Ovary (tissue), 9 donors: ENCODE data around the gene TATDN2. TPM values are rescaled to one million over a fixed set of nuclear protein-coding genes. Genes with fewer than 3 reads are reported as not detected.

ENCODE experiments used
- DNase-seq, 5 donors: peaks; one replicate each; pipeline ENCODE4 v3.0.0-alpha.2; 2019 to 2020
- H3K27ac ChIP-seq, 2 donors: fragments of 200-600 bp; one replicate each; pipeline versions ENCODE4 v1.5.1 to v1.8.0; 2019 to 2022
- H3K27me3 ChIP-seq: fragments of 200-600 bp; one replicate; pipeline ENCODE4 v1.8.0; 2022
- H3K36me3 ChIP-seq: fragments of 200-600 bp; sonication (generic); one replicate; pipeline ENCODE4 v1.5.1; 2019
- H3K4me1 ChIP-seq: one replicate; pipeline ENCODE4 v1.8.1; 2013; ENCODE audit warnings: mild to moderate bottlenecking, moderate library complexity; ENCODE audit not compliant: insufficient read depth
- H3K4me3 ChIP-seq: fragments of 200-600 bp; sonication (generic); one replicate; pipeline ENCODE4 v1.5.1; 2017
- H3K9me3 ChIP-seq, 2 donors: fragments of 200-600 bp in 1 of 2; sonication (generic) in 1 of 2; one replicate each; pipeline versions ENCODE4 v1.5.1 to v1.8.1; 2013 to 2019; ENCODE audit warnings: mild to moderate bottlenecking in 1 of 2, moderate library complexity in 1 of 2
- EP300 ChIP-seq: sonication (generic); formaldehyde crosslinking; IDR thresholded peaks from one replicate; pipeline ENCODE4 v1.6.1; 2017; ENCODE audit warnings: antibody characterized with exemption
- POLR2A ChIP-seq: fragments of 450-650 bp; IDR thresholded peaks from one replicate; pipeline ENCODE4 v1.6.1; 2017; ENCODE audit warnings: antibody characterized with exemption, mild to moderate bottlenecking, moderate library complexity
- WGBS, 3 donors: extraction: QIAGEN DNeasy Blood & Tissue Kit in 1 of 3; methylation state at CpG; one replicate each; pipeline versions ENCODE4 v1.1.5 to v1.1.7; 2013 to 2017; 5-methylcytosine and 5-hydroxymethylcytosine counted together
- intact Hi-C, 4 donors: fragments of 100-400 bp; cut with DNase I; formaldehyde crosslinking; loops; one replicate each; pipeline versions ENCODE4 v1.11.0 to v1.15.1; 2022 to 2023
- polyA plus RNA-seq, 2 donors: library from polyadenylated mRNA; stranded (reverse); fragments of 200-250 nt in 1 of 2; fragments of 350-450 nt in 1 of 2; fragmentation: Illumina TruSeq in 1 of 2; extraction: RNeasy Lipid Tissue Mini Kit (QIAGEN cat#74804) in 1 of 2; gene quantifications; one replicate each; pipeline ENCODE4 v1.2.3, GENCODE V29; 2013 to 2014
- total RNA-seq, 7 donors: library from RNA; depleted of rRNA in 2 of 7; stranded (reverse); fragments of >200 nt in 2 of 7; fragmentation: NEBNext Ultra II Directional in 3 of 7; extraction: Animal tissue kit (Norgen Biotek cat#: 25700) in 3 of 7; gene quantifications; one replicate each; pipeline versions ENCODE4 v1.1.0 to v1.2.4, GENCODE V29; 2016 to 2023
- TF ChIP-seq, protein P1 (sequence below), 3 donors: fragments of 450-650 bp in 2 of 3; fragments of 200-600 bp in 1 of 3; IDR thresholded peaks; one replicate each; pipeline versions ENCODE4 v1.5.1 to v1.8.0; 2016 to 2022; ENCODE audit warnings: antibody characterized with exemption in 3 of 3, mild to moderate bottlenecking in 1 of 3
- donor health status: DM: no; HTN: no; CAD: no; lungs with moderate emphysema.
- donor health status: DM: no; HTN: no; CAD: no.
- donor health status: Bipolar disorder and iron deficiency.
- donor health status: DM: yes; HTN: yes; CAD: no.
- donor health status: DM: no; HTN: no; CAD: no.
- donor health status: DM: yes; HTN: yes; CAD: no.

TATDN2 gene
- total and polyA plus RNA-seq, 9 donors: 17.3 to 46.4 (median 38.7) TPM

GRCh38 chr3:10280177-10280529, 31.9 kb downstream of the TATDN2 start:
- Histone ChIP-seq H3K4me3 (no peak overlapping the region), H3K9me3 (no peaks in the 10 kb centered on the region), H3K27me3 (no peaks in the 10 kb centered on the region), H3K27ac (no peak overlapping the region), H3K4me1 (no peaks in the 10 kb centered on the region), H3K36me3 (no peaks in the 10 kb centered on the region)
- TF ChIP-seq POLR2A (no peak), EP300 (no peak)
- TF ChIP-seq, protein P1, sequence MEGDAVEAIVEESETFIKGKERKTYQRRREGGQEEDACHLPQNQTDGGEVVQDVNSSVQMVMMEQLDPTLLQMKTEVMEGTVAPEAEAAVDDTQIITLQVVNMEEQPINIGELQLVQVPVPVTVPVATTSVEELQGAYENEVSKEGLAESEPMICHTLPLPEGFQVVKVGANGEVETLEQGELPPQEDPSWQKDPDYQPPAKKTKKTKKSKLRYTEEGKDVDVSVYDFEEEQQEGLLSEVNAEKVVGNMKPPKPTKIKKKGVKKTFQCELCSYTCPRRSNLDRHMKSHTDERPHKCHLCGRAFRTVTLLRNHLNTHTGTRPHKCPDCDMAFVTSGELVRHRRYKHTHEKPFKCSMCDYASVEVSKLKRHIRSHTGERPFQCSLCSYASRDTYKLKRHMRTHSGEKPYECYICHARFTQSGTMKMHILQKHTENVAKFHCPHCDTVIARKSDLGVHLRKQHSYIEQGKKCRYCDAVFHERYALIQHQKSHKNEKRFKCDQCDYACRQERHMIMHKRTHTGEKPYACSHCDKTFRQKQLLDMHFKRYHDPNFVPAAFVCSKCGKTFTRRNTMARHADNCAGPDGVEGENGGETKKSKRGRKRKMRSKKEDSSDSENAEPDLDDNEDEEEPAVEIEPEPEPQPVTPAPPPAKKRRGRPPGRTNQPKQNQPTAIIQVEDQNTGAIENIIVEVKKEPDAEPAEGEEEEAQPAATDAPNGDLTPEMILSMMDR (IDR thresholded peaks at IDR 0.05): no peak
- intact Hi-C loops: no loop called here
- 77 to 79% (median 77%) methylated on average over 5 of the region's 5 CpGs for WGBS, 3 donors
- DNase-seq: peak in 2 of 5 donors; percentile 5 to 25

DNA sequence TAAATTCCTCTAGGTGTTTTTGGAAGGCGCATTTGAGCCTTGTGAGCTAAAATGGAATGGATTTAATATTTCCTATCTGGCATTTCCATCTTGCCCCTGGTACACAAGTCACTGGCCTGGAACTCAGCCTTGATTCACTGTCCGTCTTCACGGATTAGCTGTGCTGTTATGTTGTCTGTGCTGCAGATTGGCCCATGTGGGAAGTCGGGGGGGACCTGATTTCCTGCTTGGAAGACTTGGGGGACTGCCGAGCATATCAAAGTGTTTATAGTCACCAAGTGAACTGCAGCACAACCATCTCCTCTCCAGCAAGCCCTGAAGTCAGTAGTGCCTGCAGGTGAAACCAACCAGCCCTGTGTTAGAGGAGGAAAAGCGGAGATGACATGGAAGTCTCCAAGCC, 32.3 kb downstream of the TATDN2 start:
- WGBS, 3 donors: 78 to 92% (median 86%) methylated on average over 6 of the region's 6 CpGs
- Histone ChIP-seq H3K27me3 (no peaks in the 10 kb centered on the region), H3K9me3 (no peaks in the 10 kb centered on the region), H3K4me1 (no peaks in the 10 kb centered on the region), H3K36me3 (no peaks in the 10 kb centered on the region), H3K27ac (no peak overlapping the region), H3K4me3 (no peak overlapping the region)
- intact Hi-C loops: no loop called here
- DNase-seq: peak in 2 of 5 donors; percentile 1 to 2
- TF ChIP-seq POLR2A: no peak
- TF ChIP-seq, protein P1 (IDR thresholded peaks at IDR 0.05): no peak
- no peak for TF ChIP-seq EP300

- Histone ChIP-seq H3K36me3 (no peaks in the 10 kb centered on the region), H3K4me1 (no peaks in the 10 kb centered on the region), H3K27ac (no peak overlapping the region), H3K27me3 (no peaks in the 10 kb centered on the region), H3K9me3 (no peaks in the 10 kb centered on the region), H3K4me3 (no peak overlapping the region)
- TF ChIP-seq, protein P1 (IDR thresholded peaks at IDR 0.05): no peak
- no peak for TF ChIP-seq POLR2A
- TF ChIP-seq EP300: no peak
- intact Hi-C loops: no loop called here
- WGBS, 3 donors: 72 to 83% (median 76%) methylated on average over 5 of the region's 5 CpGs
- DNase-seq: no peak
Measured at GRCh38 chr3:10281951-10282350, 33.7 kb downstream of the TATDN2 start.

DNA sequence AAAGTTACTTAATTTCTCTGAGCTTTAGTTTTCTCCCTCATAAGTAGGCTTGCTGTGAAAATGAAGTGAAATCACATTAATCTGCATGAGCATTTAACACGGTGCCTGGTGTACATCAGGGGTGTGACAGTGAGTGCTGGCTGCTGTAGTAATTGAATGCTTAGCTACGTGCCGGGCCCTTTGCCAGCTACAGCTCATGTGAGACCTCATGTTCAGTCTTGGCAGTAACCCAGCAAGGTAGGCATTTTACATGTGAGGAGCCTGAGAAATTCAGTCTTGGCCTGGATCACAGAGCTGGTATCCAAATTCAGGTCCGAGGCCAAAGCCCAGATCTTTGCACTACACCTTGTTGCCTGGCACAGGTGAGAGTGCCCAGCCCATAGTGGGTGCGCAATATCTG, 35.4 kb downstream of the TATDN2 start:
- DNase-seq: no peak
- no peaks in the 10 kb centered on the region for H3K9me3 ChIP-seq
- H3K27ac ChIP-seq: no peak overlapping the region
- no peaks in the 10 kb centered on the region for H3K4me1 ChIP-seq
- no peaks in the 10 kb centered on the region for H3K27me3 ChIP-seq
- intact Hi-C loops: no loop called here
- TF ChIP-seq, protein P1 (IDR thresholded peaks at IDR 0.05): no peak
- TF ChIP-seq POLR2A: no peak
- TF ChIP-seq EP300: no peak
- no peaks in the 10 kb centered on the region for H3K36me3 ChIP-seq
- no peak overlapping the region for H3K4me3 ChIP-seq
- 78 to 91% (median 81%) methylated on average over 5 of the region's 5 CpGs for WGBS, 3 donors

- H3K4me1 ChIP-seq: no peaks in the 10 kb centered on the region
- TF ChIP-seq EP300 (no peak), POLR2A (no peak)
- TF ChIP-seq, protein P1 (IDR thresholded peaks at IDR 0.05): no peak
- no peak overlapping the region for H3K4me3 ChIP-seq
- no peaks in the 10 kb centered on the region for H3K27me3 ChIP-seq
- intact Hi-C loops: no loop called here
- DNase-seq: no peak
- no peak overlapping the region for H3K27ac ChIP-seq
- no peaks in the 10 kb centered on the region for H3K36me3 ChIP-seq
- 88 to 90% (median 89%) methylated on average over 9 of the region's 9 CpGs for WGBS, 3 donors
- no peaks in the 10 kb centered on the region for H3K9me3 ChIP-seq
Measured at GRCh38 chr3:10284496-10284895, 36.2 kb downstream of the TATDN2 start.
